Peyer's patch (tissue), 4 donors: Measurements from ENCODE around the gene USF2.

Source experiments
- POLR2A ChIP-seq, 2 donors: fragments of 450-650 bp; IDR thresholded peaks; one replicate each; pipeline ENCODE4 v1.5.1; 2017; ENCODE audit warnings: antibody characterized with exemption in 2 of 2, mild to moderate bottlenecking in 2 of 2, moderate library complexity in 2 of 2
- TF ChIP-seq, protein P1 (sequence below), 6 experiments: fragments of 450-650 bp in 4 of 6; fragments of 200-600 bp in 2 of 6; sonication (generic) in 1 of 6; IDR thresholded peaks; one replicate each; pipeline ENCODE4 v1.5.1; 2017 to 2019; ENCODE audit warnings: antibody characterized with exemption in 6 of 6, mild to moderate bottlenecking in 3 of 6, moderate library complexity in 1 of 6

DNA sequence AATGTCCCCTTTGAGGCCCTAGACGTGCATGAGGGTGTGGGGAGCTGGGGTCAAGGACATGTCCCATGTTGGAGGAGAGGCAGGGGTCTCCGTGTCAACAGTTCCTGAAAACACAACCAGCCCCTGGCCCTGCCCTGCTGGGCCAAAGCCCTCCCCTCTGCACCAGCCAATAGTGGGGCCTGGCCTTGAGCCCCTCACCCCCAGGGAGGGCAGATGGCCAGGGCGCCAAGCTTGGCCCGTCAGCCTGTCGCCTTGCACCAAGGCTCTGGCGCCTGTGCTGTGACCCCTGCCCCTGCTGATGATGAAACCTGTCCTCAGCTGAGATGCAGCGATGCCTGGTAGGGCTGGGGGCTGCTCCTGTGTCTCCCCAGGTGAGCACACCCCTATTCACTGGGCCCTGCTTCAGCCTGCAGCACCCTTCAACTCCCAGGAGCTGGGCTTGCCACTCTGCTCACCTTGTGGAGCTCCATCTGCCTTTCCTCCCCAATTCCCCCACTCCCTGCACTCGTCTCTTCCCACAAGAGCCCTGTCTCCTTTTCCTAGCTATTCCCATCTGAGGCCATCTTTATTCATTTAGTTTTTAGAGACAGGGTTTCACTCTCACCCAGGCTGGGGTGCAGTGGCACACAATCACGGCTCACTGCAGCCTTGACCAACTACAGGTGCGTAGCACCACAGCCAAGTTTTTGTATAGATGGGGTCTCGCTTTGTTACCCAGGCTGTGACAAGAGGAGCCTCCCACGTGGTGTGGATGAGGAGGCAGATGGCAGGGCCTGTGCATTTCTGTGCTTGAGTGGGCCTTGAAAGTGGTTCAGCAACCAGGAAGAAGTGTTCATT is 11.4 kb downstream of the USF2 start:
- TF ChIP-seq, protein P1, sequence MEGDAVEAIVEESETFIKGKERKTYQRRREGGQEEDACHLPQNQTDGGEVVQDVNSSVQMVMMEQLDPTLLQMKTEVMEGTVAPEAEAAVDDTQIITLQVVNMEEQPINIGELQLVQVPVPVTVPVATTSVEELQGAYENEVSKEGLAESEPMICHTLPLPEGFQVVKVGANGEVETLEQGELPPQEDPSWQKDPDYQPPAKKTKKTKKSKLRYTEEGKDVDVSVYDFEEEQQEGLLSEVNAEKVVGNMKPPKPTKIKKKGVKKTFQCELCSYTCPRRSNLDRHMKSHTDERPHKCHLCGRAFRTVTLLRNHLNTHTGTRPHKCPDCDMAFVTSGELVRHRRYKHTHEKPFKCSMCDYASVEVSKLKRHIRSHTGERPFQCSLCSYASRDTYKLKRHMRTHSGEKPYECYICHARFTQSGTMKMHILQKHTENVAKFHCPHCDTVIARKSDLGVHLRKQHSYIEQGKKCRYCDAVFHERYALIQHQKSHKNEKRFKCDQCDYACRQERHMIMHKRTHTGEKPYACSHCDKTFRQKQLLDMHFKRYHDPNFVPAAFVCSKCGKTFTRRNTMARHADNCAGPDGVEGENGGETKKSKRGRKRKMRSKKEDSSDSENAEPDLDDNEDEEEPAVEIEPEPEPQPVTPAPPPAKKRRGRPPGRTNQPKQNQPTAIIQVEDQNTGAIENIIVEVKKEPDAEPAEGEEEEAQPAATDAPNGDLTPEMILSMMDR (IDR thresholded peaks at IDR 0.05), result no peak
- no peak for TF ChIP-seq POLR2A (IDR thresholded peaks at IDR 0.05)
